Thoracic aorta (tissue), 2 donors: ENCODE data around the gene PRR19. TPM values are rescaled to one million over a fixed set of nuclear protein-coding genes. Genes with fewer than 3 reads are reported as not detected.

Experiments used
- ATAC-seq: fragments of 150-250 bp; one replicate; pipeline ENCODE4 v1.8.0; 2017; ENCODE audit warnings: low read depth; ENCODE audit not compliant: insufficient number of reproducible peaks, low FRiP score
- DNase-seq: peaks from one replicate; pipeline ENCODE4 v3.0.0-alpha.2; 2020; ENCODE audit warnings: low spot score
- H3K27ac ChIP-seq, 2 donors: fragments of 200-600 bp; sonication (generic); 1 replicate in 1 of 2; 2 replicates in 1 of 2; pipeline ENCODE4 v1.5.1; 2016; ENCODE audit warnings: mild to moderate bottlenecking in 2 of 2, moderate library complexity in 2 of 2
- H3K27me3 ChIP-seq: fragments of 200-600 bp; sonication (generic); replicated peaks from 2 replicates; pipeline ENCODE4 v1.6.0; 2016; ENCODE audit warnings: mild to moderate bottlenecking; ENCODE audit not compliant: insufficient read depth
- H3K36me3 ChIP-seq: fragments of 200-600 bp; sonication (generic); one replicate; pipeline ENCODE4 v1.5.1; 2016
- H3K4me1 ChIP-seq, 2 donors: fragments of 200-600 bp; sonication (generic); 1 replicate in 1 of 2; 2 replicates in 1 of 2; pipeline versions ENCODE4 v1.5.1 to v1.6.0; 2016; ENCODE audit warnings: low read depth in 2 of 2, mild to moderate bottlenecking in 1 of 2; ENCODE audit not compliant: control insufficient read depth in 1 of 2
- H3K4me3 ChIP-seq: fragments of 200-600 bp; sonication (generic); 2 replicates; pipeline ENCODE4 v1.5.1; 2016; ENCODE audit warnings: mild to moderate bottlenecking
- H3K9me3 ChIP-seq: fragments of 200-600 bp; sonication (generic); 2 replicates; pipeline ENCODE4 v1.5.1; 2016
- CTCF ChIP-seq: fragments of 200-600 bp; sonication (generic); IDR thresholded peaks from one replicate; pipeline ENCODE4 v1.5.1; 2019; ENCODE audit warnings: antibody characterized with exemption
- total RNA-seq, 2 donors: library from RNA; depleted of rRNA; stranded (reverse); fragments of >200 nt; gene quantifications; one replicate each; pipeline versions ENCODE4 v1.1.0 to v1.2.3, GENCODE V29; 2016

Gene PRR19
- not detected for total RNA-seq

- H3K27ac ChIP-seq: no peak within 1 kb of the TSS
Measured at GRCh38 chr19:42301646-42302203, at the start of gene PRR19. Gene PRR19, plus strand, starts transcription at chr19:42302132. Its CDS starts 7,453 bp downstream, at chr19:42309585.

GRCh38 chr19:42252365-42253244 is 49.3 kb upstream of the PRR19 start:
- H3K27ac ChIP-seq: peak overlapping the region; percentile 89 to 99
- peaks cover 29 to 50% of the 10 kb centered on the region in 2 donors for H3K4me1 ChIP-seq
- peak overlapping the region; percentile 99 for H3K4me3 ChIP-seq
- DNase-seq: no peak
- no peaks in the 10 kb centered on the region for H3K27me3 ChIP-seq
- no peak for TF ChIP-seq CTCF
- H3K36me3 ChIP-seq: peaks cover 13% of the 10 kb centered on the region
- no peak for ATAC-seq
- H3K9me3 ChIP-seq: no peaks in the 10 kb centered on the region

More at GRCh38 chr19:42301646-42302203, at the start of gene PRR19:
- ATAC-seq: no peak
- Histone ChIP-seq H3K4me1 (peaks cover 5 to 8% of the 10 kb centered on the region in 2 donors), H3K4me3 (peak within 1 kb of the TSS; percentile 76), H3K27me3 (no peaks in the 10 kb centered on the region), H3K9me3 (no peaks in the 10 kb centered on the region), H3K36me3 (no peaks in the 10 kb centered on the region)
- no peak for DNase-seq
- TF ChIP-seq CTCF: no peak

GRCh38 chr19:42253245-42254088 is 48.5 kb upstream of the PRR19 start:
- Histone ChIP-seq H3K36me3 (peaks cover 12% of the 10 kb centered on the region), H3K27me3 (no peaks in the 10 kb centered on the region), H3K9me3 (no peaks in the 10 kb centered on the region), H3K27ac (peak overlapping the region; percentile 98 to 99), H3K4me3 (peak overlapping the region; percentile 99), H3K4me1 (peaks cover 29 to 50% of the 10 kb centered on the region in 2 donors)
- ATAC-seq (no peak), DNase-seq (no peak)
- no peak for TF ChIP-seq CTCF

- Histone ChIP-seq H3K4me1 (peaks cover 29 to 46% of the 10 kb centered on the region in 2 donors), H3K36me3 (peaks cover 7% of the 10 kb centered on the region), H3K4me3 (peak overlapping the region; percentile 99), H3K27me3 (no peaks in the 10 kb centered on the region), H3K27ac (peak overlapping the region; percentile 98 to 99), H3K9me3 (no peaks in the 10 kb centered on the region)
- no peak for DNase-seq
- TF ChIP-seq CTCF: peak; percentile 7
- no peak for ATAC-seq
Measured at GRCh38 chr19:42254089-42254849, 47.7 kb upstream of the PRR19 start.
